K562 (cell line): ENCODE measurements around the gene ARHGAP24. TPM values are rescaled to one million over a fixed set of nuclear protein-coding genes. Genes with fewer than 3 reads are reported as not detected.

Source experiments
- BCLAF1 ChIP-seq, 2 experiments: fragments of 450-650 bp in 1 of 2; IDR thresholded peaks; 2 replicates each; pipeline ENCODE4 v1.6.1; 2011 to 2017; ENCODE audit warnings: low read depth in 2 of 2, antibody characterized with exemption in 1 of 2, borderline replicate concordance in 1 of 2, low read length in 1 of 2, mild to moderate bottlenecking in 1 of 2, mixed read lengths in 1 of 2; ENCODE audit not compliant: control insufficient read depth in 1 of 2
- E2F4 ChIP-seq: sonication (generic); formaldehyde crosslinking; IDR thresholded peaks from 2 replicates; pipeline ENCODE4 v1.8.0; 2022; ENCODE audit warnings: mild to moderate bottlenecking, low read depth, missing genetic modification reagents
- MAFK ChIP-seq: IDR thresholded peaks from 2 replicates; pipeline ENCODE4 v1.6.1; 2011; ENCODE audit warnings: low read length, improper control_type of control experiment
- MGA ChIP-seq: fragments of 450-650 bp; IDR thresholded peaks from 2 replicates; pipeline ENCODE4 v1.6.1; 2016; ENCODE audit warnings: mild to moderate bottlenecking, moderate library complexity
- RBM25 ChIP-seq: fragments of 200-400 bp; formaldehyde crosslinking; IDR thresholded peaks from 2 replicates; pipeline ENCODE4 v1.6.1; 2018; ENCODE audit warnings: low read length, low read depth, moderate library complexity; ENCODE audit not compliant: severe bottlenecking
- RHOXF2B ChIP-seq: fragments of 250-450 bp; sonication (Bioruptor Pico); conservative IDR thresholded peaks from 2 replicates; pipeline ENCODE4 v1.5.1; 2021
- TRIM24 ChIP-seq, 2 experiments: fragments of 450-650 bp; IDR thresholded peaks; 2 replicates each; pipeline ENCODE4 v1.6.1; 2016
- ZNF12 ChIP-seq: sonication (generic); formaldehyde crosslinking; IDR thresholded peaks from 2 replicates; pipeline ENCODE4 v1.4.0; 2020; ENCODE audit warnings: mild to moderate bottlenecking, missing genetic modification reagents
- ZNF146 ChIP-seq: IDR thresholded peaks from one replicate; pipeline ENCODE4 v1.6.1; 2018; ENCODE audit warnings: missing compliant biosample characterization; ENCODE audit not compliant: unreplicated experiment
- ZNF224 ChIP-seq: sonication (generic); formaldehyde crosslinking; IDR thresholded peaks from 2 replicates; pipeline ENCODE4 v1.8.0; 2022; ENCODE audit warnings: mild to moderate bottlenecking, missing genetic modification reagents
- ZNF316 ChIP-seq: fragments of 450-650 bp; IDR thresholded peaks from 2 replicates; pipeline ENCODE4 v1.6.1; 2016
- ZNF584 ChIP-seq: fragments of 200-800 bp; sonication (Bioruptor generic); IDR thresholded peaks from 2 replicates; pipeline ENCODE4 v1.6.1; 2016; ENCODE audit warnings: low read depth, mild to moderate bottlenecking, missing genetic modification characterization, missing compliant biosample characterization
- ZNF589 ChIP-seq: fragments of 200-800 bp; sonication (Bioruptor generic); IDR thresholded peaks from 2 replicates; pipeline ENCODE4 v1.6.1; 2016; ENCODE audit warnings: low read depth, missing genetic modification characterization, missing compliant biosample characterization
- polyA plus RNA-seq, 8 experiments: library from polyadenylated mRNA; depleted of rRNA in 4 of 8; stranded (reverse) in 5 of 8; unstranded in 3 of 8; fragments of >200 nt; fragmentation: Nextera tagmentation in 2 of 8; fragmentation: Illumina TruSeq in 1 of 8; extraction: Ambion mirVana in 2 of 8; extraction: Trizol in 1 of 8; gene quantifications; 2 replicates each; pipeline versions ENCODE4 v1.2.1 to v1.2.3, GENCODE V29; 2011 to 2014; ENCODE audit warnings: inconsistent platforms in 1 of 8, missing spikeins in 1 of 8
- total RNA-seq, 7 experiments: library from RNA; depleted of rRNA in 6 of 7; stranded (reverse); fragments of >200 nt in 6 of 7; fragmentation: Illumina TruSeq in 2 of 7; extraction: Trizol in 2 of 7; gene quantifications; 2 replicates each; pipeline versions ENCODE4 v1.2.1 to v1.2.3, GENCODE V29; 2011 to 2021; ENCODE audit warnings: low replicate concordance in 1 of 7

Gene ARHGAP24
- total and polyA plus RNA-seq, 9 of the 15 experiments (the other 6 are each of a cell fraction or from before 2014, with no cell fraction given): 8.0 to 22.6 (median 14.0) TPM

- TF ChIP-seq E2F4 (CRISPR knock-in tag) (no peak), RHOXF2B (no peak), MGA (no peak), BCLAF1 (IDR thresholded peaks at IDR 0.05; ENCODE audit: borderline replicate concordance in 1 of 2, control insufficient read depth in 1 of 2, low read depth in 2 of 2, low read length in 1 of 2) (no peak), TRIM24 (IDR thresholded peaks at IDR 0.05) (no peak), ZNF146 (CRISPR knock-in tag) (no peak), ZNF12 (CRISPR knock-in tag) (no peak), RBM25 (no peak), ZNF584 (no peak), ZNF224 (CRISPR knock-in tag) (no peak), ZNF589 (CRISPR knock-in tag) (no peak), MAFK (no peak), ZNF316 (no peak)
These were observed 250.8 kb downstream of the ARHGAP24 start (continued) for GRCh38 chr4:85725721-85726170.
